WTC11 (cell line): ENCODE results near the gene DNAJC16. TPM values are rescaled to one million over a fixed set of nuclear protein-coding genes. Genes with fewer than 3 reads are reported as not detected.

Experiments used
- ATAC-seq: fragments of 200-7000 bp; cut with Tn5 transposase; 2 replicates; pipeline ENCODE4 v1.10.0; 2021; ENCODE audit warnings: mild to moderate bottlenecking, moderate library complexity
- CTCF ChIA-PET: fragments of 300-600 bp; sonication (Branson Sonifier 250); formaldehyde crosslinking; loops from one replicate; lab custom pipeline; 2021; ENCODE audit warnings: antibody characterized with exemption; lab: Charles Lee
- POLR2A ChIA-PET: fragments of 350-600 bp; sonication (Branson Sonifier 250); formaldehyde crosslinking; loops from one replicate; lab custom pipeline; 2021; ENCODE audit warnings: antibody characterized with exemption; lab: Charles Lee
- DNase-seq: peaks from one replicate; pipeline ENCODE4 v3.0.0; 2021; ENCODE audit warnings: low spot score
- H3K27ac Mint-ChIP-seq: 2 replicates; pipeline ENCODE4 v1.8.0; 2021; ENCODE audit warnings: mixed read lengths
- H3K27me3 Mint-ChIP-seq: 2 replicates; pipeline ENCODE4 v1.8.0; 2021; ENCODE audit warnings: low read depth, mild to moderate bottlenecking, moderate library complexity, mixed read lengths
- H3K36me3 Mint-ChIP-seq: 2 replicates; pipeline ENCODE4 v1.8.0; 2021; ENCODE audit warnings: mixed read lengths
- H3K4me1 Mint-ChIP-seq: 2 replicates; pipeline ENCODE4 v1.8.0; 2022; ENCODE audit warnings: mixed read lengths
- H3K4me3 Mint-ChIP-seq: 2 replicates; pipeline ENCODE4 v1.8.0; 2021; ENCODE audit warnings: mild to moderate bottlenecking, moderate library complexity, mixed read lengths
- H3K9me3 Mint-ChIP-seq: 2 replicates; pipeline ENCODE4 v1.8.0; 2021; ENCODE audit warnings: mixed read lengths
- AR ChIP-seq: fragments of 250-450 bp; sonication (Bioruptor Pico); IDR thresholded peaks from 2 replicates; pipeline ENCODE4 v1.9.0; 2021; ENCODE audit warnings: mild to moderate bottlenecking
- ARID4B ChIP-seq: sonication (generic); formaldehyde crosslinking; IDR thresholded peaks from 2 replicates; pipeline ENCODE4 v1.8.0; 2023; ENCODE audit warnings: missing genetic modification reagents, mild to moderate bottlenecking, borderline replicate concordance
- ESRRA ChIP-seq: sonication (generic); formaldehyde crosslinking; IDR thresholded peaks from 2 replicates; pipeline ENCODE4 v1.8.1; 2022; ENCODE audit warnings: mild to moderate bottlenecking, missing genetic modification reagents, borderline replicate concordance
- FOXP1 ChIP-seq: sonication (generic); formaldehyde crosslinking; IDR thresholded peaks from 2 replicates; pipeline ENCODE4 v1.8.0; 2022; ENCODE audit warnings: missing genetic modification reagents, mild to moderate bottlenecking, moderate library complexity, borderline replicate concordance
- GABPB1 ChIP-seq: sonication (generic); formaldehyde crosslinking; IDR thresholded peaks from 2 replicates; pipeline ENCODE4 v1.8.1; 2023; ENCODE audit warnings: mild to moderate bottlenecking, missing genetic modification reagents
- GRHL2 ChIP-seq: fragments of 250-450 bp; sonication (Bioruptor Pico); IDR thresholded peaks from 2 replicates; pipeline ENCODE4 v1.8.0; 2022; ENCODE audit warnings: mild to moderate bottlenecking, moderate library complexity; ENCODE audit not compliant: insufficient replicate concordance, severe bottlenecking
- HMGXB4 ChIP-seq: sonication (generic); formaldehyde crosslinking; IDR thresholded peaks from 2 replicates; pipeline ENCODE4 v1.8.1; 2023; ENCODE audit warnings: mild to moderate bottlenecking, moderate library complexity, missing genetic modification reagents
- IRF2 ChIP-seq: sonication (generic); formaldehyde crosslinking; IDR thresholded peaks from 2 replicates; pipeline ENCODE4 v1.8.0; 2022; ENCODE audit warnings: low read depth, missing genetic modification reagents, borderline replicate concordance
- NFATC4 ChIP-seq: fragments of 250-450 bp; sonication (Bioruptor Pico); IDR thresholded peaks from 2 replicates; pipeline ENCODE4 v1.9.0; 2021; ENCODE audit warnings: mild to moderate bottlenecking
- NR2C2 ChIP-seq: sonication (generic); formaldehyde crosslinking; IDR thresholded peaks from 2 replicates; pipeline ENCODE4 v1.8.0; 2022; ENCODE audit warnings: mild to moderate bottlenecking, missing genetic modification reagents
- SMAD3 ChIP-seq: sonication (generic); formaldehyde crosslinking; IDR thresholded peaks from 2 replicates; pipeline ENCODE4 v1.8.0; 2022; ENCODE audit warnings: missing genetic modification reagents, mild to moderate bottlenecking, borderline replicate concordance
- SMAD4 ChIP-seq: sonication (generic); formaldehyde crosslinking; IDR thresholded peaks from 2 replicates; pipeline ENCODE4 v1.8.0; 2022; ENCODE audit warnings: mild to moderate bottlenecking, missing genetic modification reagents
- USF1 ChIP-seq: sonication (generic); formaldehyde crosslinking; IDR thresholded peaks from 2 replicates; pipeline ENCODE4 v1.8.0; 2022; ENCODE audit warnings: mild to moderate bottlenecking, missing genetic modification reagents
- total RNA-seq: library from RNA; stranded (reverse); gene quantifications from 3 replicates; pipeline ENCODE4 v1.2.3, GENCODE V29; 2021

The DNAJC16 gene
- total RNA-seq, 1 experiment from 2014 or later: 16.4 TPM

- ChIA-PET CTCF (interaction anchor here (0.5 to 2.5 kb wide), 6 partner anchors 10 to 216 kb away, joined by 3 to 7 read pairs (median 4); partner anchors contain the start of gene AGMAT), POLR2A (interaction anchor here (0.8 to 1.1 kb wide), 2 partner anchors 13 to 15 kb away, joined by 3 to 7 read pairs; no protein-coding TSS in a partner anchor)
- peaks cover 33% of the 10 kb centered on the region for H3K4me1 Mint-ChIP-seq
- no peaks in the 10 kb centered on the region for H3K27me3 Mint-ChIP-seq
- no peak for ATAC-seq
- no peaks in the 10 kb centered on the region for H3K36me3 Mint-ChIP-seq
- no peak for DNase-seq
- TF ChIP-seq GRHL2 (CRISPR knock-in tag) (no peak), IRF2 (CRISPR knock-in tag) (no peak), SMAD3 (CRISPR knock-in tag) (no peak), SMAD4 (CRISPR knock-in tag) (no peak), AR (no peak), NFATC4 (CRISPR knock-in tag) (no peak), ESRRA (CRISPR knock-in tag) (no peak), USF1 (CRISPR knock-in tag) (no peak), GABPB1 (no peak), ARID4B (CRISPR knock-in tag) (no peak), NR2C2 (CRISPR knock-in tag) (no peak), FOXP1 (CRISPR knock-in tag) (no peak)
- H3K9me3 Mint-ChIP-seq: no peaks in the 10 kb centered on the region
- peak overlapping the region; percentile 95 for H3K4me3 Mint-ChIP-seq
- peak overlapping the region; percentile 84 for H3K27ac Mint-ChIP-seq
Measured at GRCh38 chr1:15618077-15618654, 91.5 kb downstream of the DNAJC16 start.

GRCh38 chr1:15618655-15619525 lies 92.2 kb downstream of the DNAJC16 start:
- ChIA-PET CTCF (interaction anchor here (0.7 to 1.4 kb wide), 3 partner anchors 35 to 215 kb away, joined by 3 to 5 read pairs (median 4); partner anchors contain the start of gene AGMAT), POLR2A (interaction anchor here (0.7 kb wide), 2 partner anchors 31 to 718 kb away, joined by 3 to 4 read pairs; no protein-coding TSS in a partner anchor)
- Mint-ChIP-seq H3K4me3 (peak overlapping the region; percentile 95), H3K4me1 (peaks cover 33% of the 10 kb centered on the region), H3K27ac (peak overlapping the region; percentile 84), H3K9me3 (no peaks in the 10 kb centered on the region), H3K27me3 (no peaks in the 10 kb centered on the region), H3K36me3 (no peaks in the 10 kb centered on the region)
- DNase-seq: no peak
- TF ChIP-seq GABPB1 (0 out of 2 replicates have a peak, but pooled peaks have one; percentile 35), HMGXB4 (no peak)
- no peak for ATAC-seq
